Duodenal mucosa (tissue), 2 donors: Measurements from ENCODE around the gene GHRL.

Experiments used
- H3K27ac ChIP-seq: one replicate; pipeline ENCODE4 v1.7.0; 2013; ENCODE audit warnings: low read depth, low read length
- H3K27me3 ChIP-seq, 2 donors: one replicate each; pipeline ENCODE4 v1.7.0; 2013; ENCODE audit warnings: low read length in 2 of 2, control low read depth in 1 of 2; ENCODE audit not compliant: insufficient read depth in 2 of 2, control insufficient read depth in 1 of 2
- H3K36me3 ChIP-seq, 2 donors: one replicate each; pipeline ENCODE4 v1.7.0; 2013; ENCODE audit warnings: low read length in 2 of 2, control low read depth in 1 of 2; ENCODE audit not compliant: insufficient read depth in 2 of 2, control insufficient read depth in 1 of 2
- H3K4me1 ChIP-seq, 2 donors: one replicate each; pipeline ENCODE4 v1.7.0; 2013; ENCODE audit warnings: low read length in 2 of 2, control low read depth in 1 of 2; ENCODE audit not compliant: insufficient read depth in 2 of 2, control insufficient read depth in 1 of 2
- H3K4me3 ChIP-seq, 2 donors: one replicate each; pipeline ENCODE4 v1.7.0; 2013; ENCODE audit warnings: low read length in 2 of 2, low read depth in 1 of 2
- H3K9ac ChIP-seq, 2 donors: one replicate each; pipeline ENCODE4 v1.7.0; 2013; ENCODE audit warnings: low read length in 2 of 2, low read depth in 1 of 2
- H3K9me3 ChIP-seq, 2 donors: one replicate each; pipeline ENCODE4 v1.7.0; 2013; ENCODE audit warnings: low read length in 2 of 2, control low read depth in 1 of 2; ENCODE audit not compliant: control insufficient read depth in 1 of 2

GHRL gene

GRCh38 chr3:10315101-10315500 lies 22.4 kb upstream of the GHRL start:
- Histone ChIP-seq H3K4me3 (no peak overlapping the region), H3K9ac (no peak overlapping the region), H3K27ac (no peak overlapping the region), H3K36me3 (peaks cover 65 to 82% of the 10 kb centered on the region in 2 donors), H3K27me3 (no peaks in the 10 kb centered on the region), H3K4me1 (peaks cover 27 to 33% of the 10 kb centered on the region in 2 donors), H3K9me3 (no peaks in the 10 kb centered on the region)

GRCh38 chr3:10312861-10313260 lies 20.1 kb upstream of the GHRL start:
- H3K4me3 ChIP-seq, result no peak overlapping the region

GRCh38 chr3:10312391-10312790 lies 19.6 kb upstream of the GHRL start:
- Histone ChIP-seq H3K36me3 (peaks cover 53 to 85% of the 10 kb centered on the region in 2 donors), H3K4me1 (peaks cover 6 to 9% of the 10 kb centered on the region in 2 donors)

More at GRCh38 chr3:10312861-10313260, 20.1 kb upstream of the GHRL start:
- Histone ChIP-seq H3K9me3 (no peaks in the 10 kb centered on the region), H3K27me3 (no peaks in the 10 kb centered on the region), H3K9ac (no peak overlapping the region), H3K27ac (no peak overlapping the region), H3K36me3 (peaks cover 57 to 85% of the 10 kb centered on the region in 2 donors), H3K4me1 (peaks cover 10 to 13% of the 10 kb centered on the region in 2 donors)

GRCh38 chr3:10311710-10312109 lies 19.0 kb upstream of the GHRL start:
- no peak overlapping the region for H3K9ac ChIP-seq
- peaks cover 47 to 85% of the 10 kb centered on the region in 2 donors for H3K36me3 ChIP-seq
- H3K27ac ChIP-seq, result no peak overlapping the region

More at GRCh38 chr3:10312391-10312790, 19.6 kb upstream of the GHRL start:
- Histone ChIP-seq H3K9ac (no peak overlapping the region), H3K4me3 (no peak overlapping the region), H3K9me3 (no peaks in the 10 kb centered on the region), H3K27me3 (no peaks in the 10 kb centered on the region), H3K27ac (no peak overlapping the region)

GRCh38 chr3:10310578-10310977 lies 17.8 kb upstream of the GHRL start:
- H3K27ac ChIP-seq, result no peak overlapping the region
- peaks cover 46 to 87% of the 10 kb centered on the region in 2 donors for H3K36me3 ChIP-seq
- no peaks in the 10 kb centered on the region for H3K4me1 ChIP-seq

More at GRCh38 chr3:10311710-10312109, 19.0 kb upstream of the GHRL start:
- Histone ChIP-seq H3K9me3 (no peaks in the 10 kb centered on the region), H3K4me3 (no peak overlapping the region), H3K4me1 (peaks cover 0 to 2% of the 10 kb centered on the region in 2 donors), H3K27me3 (no peaks in the 10 kb centered on the region)

GRCh38 chr3:10309736-10310135 lies 17.0 kb upstream of the GHRL start:
- H3K9ac ChIP-seq, result no peak overlapping the region
- H3K36me3 ChIP-seq, result peaks cover 49 to 88% of the 10 kb centered on the region in 2 donors
- H3K4me3 ChIP-seq, result no peak overlapping the region
- H3K9me3 ChIP-seq, result no peaks in the 10 kb centered on the region
- no peaks in the 10 kb centered on the region for H3K4me1 ChIP-seq
- no peaks in the 10 kb centered on the region for H3K27me3 ChIP-seq
- no peak overlapping the region for H3K27ac ChIP-seq

More at GRCh38 chr3:10310578-10310977, 17.8 kb upstream of the GHRL start:
- H3K9me3 ChIP-seq, result no peaks in the 10 kb centered on the region
- H3K4me3 ChIP-seq, result no peak overlapping the region
- no peaks in the 10 kb centered on the region for H3K27me3 ChIP-seq
- no peak overlapping the region for H3K9ac ChIP-seq

- Histone ChIP-seq H3K9me3 (no peaks in the 10 kb centered on the region), H3K36me3 (peaks cover 51 to 88% of the 10 kb centered on the region in 2 donors), H3K9ac (no peak overlapping the region), H3K27me3 (no peaks in the 10 kb centered on the region), H3K27ac (no peak overlapping the region), H3K4me3 (no peak overlapping the region), H3K4me1 (no peaks in the 10 kb centered on the region)
These were observed 15.9 kb upstream of the GHRL start for GRCh38 chr3:10308678-10309077.

GRCh38 chr3:10306156-10306555 lies 13.4 kb upstream of the GHRL start:
- Histone ChIP-seq H3K9me3 (no peaks in the 10 kb centered on the region), H3K4me3 (no peak overlapping the region), H3K27me3 (no peaks in the 10 kb centered on the region), H3K9ac (no peak overlapping the region), H3K27ac (no peak overlapping the region), H3K36me3 (peaks cover 49 to 84% of the 10 kb centered on the region in 2 donors), H3K4me1 (no peaks in the 10 kb centered on the region)

GRCh38 chr3:10305331-10305902 lies 12.7 kb upstream of the GHRL start:
- H3K27me3 ChIP-seq, result no peaks in the 10 kb centered on the region
- H3K36me3 ChIP-seq, result peaks cover 50 to 85% of the 10 kb centered on the region in 2 donors
- no peaks in the 10 kb centered on the region for H3K9me3 ChIP-seq
- H3K9ac ChIP-seq, result no peak overlapping the region
- no peaks in the 10 kb centered on the region for H3K4me1 ChIP-seq
- H3K4me3 ChIP-seq, result no peak overlapping the region
- no peak overlapping the region for H3K27ac ChIP-seq

GRCh38 chr3:10304905-10305304 lies 12.2 kb upstream of the GHRL start:
- no peaks in the 10 kb centered on the region for H3K4me1 ChIP-seq
- H3K27me3 ChIP-seq, result no peaks in the 10 kb centered on the region
- no peak overlapping the region for H3K9ac ChIP-seq
- no peaks in the 10 kb centered on the region for H3K9me3 ChIP-seq
- H3K36me3 ChIP-seq, result peaks cover 53 to 88% of the 10 kb centered on the region in 2 donors
- no peak overlapping the region for H3K27ac ChIP-seq
- no peak overlapping the region for H3K4me3 ChIP-seq
